ENCODE measurements around the gene OR52E8. TPM values are rescaled to one million over a fixed set of nuclear protein-coding genes. Genes with fewer than 3 reads are reported as not detected.

Gene OR52E8
- total and polyA plus RNA-seq, 10 donors = not detected

DNA sequence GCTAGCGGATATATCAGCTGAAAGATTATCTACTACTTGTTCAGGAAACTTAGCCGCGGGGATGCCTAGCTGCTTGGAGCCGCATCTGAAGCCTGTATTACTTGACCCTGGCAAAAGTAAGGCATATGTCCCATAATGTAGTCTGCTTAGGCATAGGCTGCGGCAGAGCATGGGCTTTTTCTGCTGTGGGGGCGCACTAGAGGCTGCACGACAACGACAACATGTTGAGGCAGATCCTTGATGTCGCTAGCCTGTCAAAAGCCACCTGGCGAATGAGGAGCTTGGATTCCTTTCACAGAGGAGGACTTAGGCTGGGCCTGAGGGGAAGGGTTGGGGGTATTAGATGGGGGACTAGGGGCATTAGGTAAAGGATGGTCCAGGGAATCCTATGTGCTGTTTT lies 49.9 kb downstream of the OR52E8 start:
- TF ChIP-seq, protein P1, sequence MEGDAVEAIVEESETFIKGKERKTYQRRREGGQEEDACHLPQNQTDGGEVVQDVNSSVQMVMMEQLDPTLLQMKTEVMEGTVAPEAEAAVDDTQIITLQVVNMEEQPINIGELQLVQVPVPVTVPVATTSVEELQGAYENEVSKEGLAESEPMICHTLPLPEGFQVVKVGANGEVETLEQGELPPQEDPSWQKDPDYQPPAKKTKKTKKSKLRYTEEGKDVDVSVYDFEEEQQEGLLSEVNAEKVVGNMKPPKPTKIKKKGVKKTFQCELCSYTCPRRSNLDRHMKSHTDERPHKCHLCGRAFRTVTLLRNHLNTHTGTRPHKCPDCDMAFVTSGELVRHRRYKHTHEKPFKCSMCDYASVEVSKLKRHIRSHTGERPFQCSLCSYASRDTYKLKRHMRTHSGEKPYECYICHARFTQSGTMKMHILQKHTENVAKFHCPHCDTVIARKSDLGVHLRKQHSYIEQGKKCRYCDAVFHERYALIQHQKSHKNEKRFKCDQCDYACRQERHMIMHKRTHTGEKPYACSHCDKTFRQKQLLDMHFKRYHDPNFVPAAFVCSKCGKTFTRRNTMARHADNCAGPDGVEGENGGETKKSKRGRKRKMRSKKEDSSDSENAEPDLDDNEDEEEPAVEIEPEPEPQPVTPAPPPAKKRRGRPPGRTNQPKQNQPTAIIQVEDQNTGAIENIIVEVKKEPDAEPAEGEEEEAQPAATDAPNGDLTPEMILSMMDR (IDR thresholded peaks at IDR 0.05 in 8 of 11, conservative IDR thresholded peaks at IDR 0.05 in 3 of 11) = no peak
- TF ChIP-seq POLR2AphosphoS5 (IDR thresholded peaks at IDR 0.05) (no peak), POLR2A (IDR thresholded peaks at IDR 0.05) (no peak)
- Histone ChIP-seq H3K4me3 (no peak overlapping the region), H3K27ac (no peak overlapping the region), H3K36me3 (no peaks in the 10 kb centered on the region), H3K27me3 (replicated peaks in 1 of 7) (peaks cover 0 to 15% (median 0%) of the 10 kb centered on the region in 7 donors), H3K4me1 (peaks cover 0 to 15% (median 13%) of the 10 kb centered on the region in 6 donors), H3K9me3 (peaks cover 0 to 16% (median 10%) of the 10 kb centered on the region in 8 donors)
- 70 to 79% (median 76%) methylated on average over 10 of the region's 10 CpGs for WGBS, 5 donors
- no peak for DNase-seq
- intact Hi-C loops (cut with DNase I; ENCODE audit: low total_unique reads) = loop anchor here (5.0 kb wide), 2 partner anchors 210 to 685 kb away; partner anchors contain the start of gene TRIM6

Other genes with a start within 250 kb of the OR52E8 start
- 10 to 100 TPM; 13.7 to 21.8 (median 17.7) TPM for gene TRIM34, start 232.7 kb downstream of the OR52E8 start, total RNA-seq
- gene TRIM34, start 232.7 kb downstream of the OR52E8 start, polyA plus RNA-seq = 10 to 100 TPM in 2 of 3 donors, 1 to 10 TPM in 1; 9.5 to 14.0 (median 10.5) TPM
- gene TRIM5, start 172.6 kb downstream of the OR52E8 start, total RNA-seq = 10 to 100 TPM; 31.1 to 44.3 (median 34.2) TPM
- gene TRIM5, start 172.6 kb downstream of the OR52E8 start, polyA plus RNA-seq = 10 to 100 TPM in 1 of 3 donors, 1 to 10 TPM in 2; 7.8 to 13.6 (median 9.0) TPM
- gene TRIM22, start 167.9 kb downstream of the OR52E8 start, total RNA-seq = 100 to 1,000 TPM; 232 to 336 (median 282) TPM
- gene TRIM22, start 167.9 kb downstream of the OR52E8 start, polyA plus RNA-seq = 100 to 1,000 TPM; 152 to 169 (median 162) TPM
- 1 to 10 TPM in 4 of 7 donors, under 1 TPM in 3; 0.27 to 1.8 (median 1.0) TPM for gene OR56B1, start 121.2 kb downstream of the OR52E8 start, total RNA-seq
- gene OR56B1, start 121.2 kb downstream of the OR52E8 start, polyA plus RNA-seq = under 1 TPM; 0.06 to 0.11 (median 0.08) TPM
- 1 to 10 TPM in 6 of 7 donors, under 1 TPM in 1; 0.91 to 6.0 (median 1.6) TPM for gene OR52N4, start 103.4 kb downstream of the OR52E8 start, total RNA-seq
- 1 to 10 TPM in 2 of 3 donors, under 1 TPM in 1; 0.99 to 3.7 (median 1.1) TPM for gene OR52N4, start 103.4 kb downstream of the OR52E8 start, polyA plus RNA-seq
- not detected for gene OR52N5, start 74.3 kb downstream of the OR52E8 start, total RNA-seq
- not detected for gene OR52N5, start 74.3 kb downstream of the OR52E8 start, polyA plus RNA-seq
- gene OR52N1, start 66.4 kb downstream of the OR52E8 start, total RNA-seq = not detected
- gene OR52N1, start 66.4 kb downstream of the OR52E8 start, polyA plus RNA-seq = not detected
- gene OR52N2, start 48.8 kb downstream of the OR52E8 start, total RNA-seq = not detected
- gene OR52N2, start 48.8 kb downstream of the OR52E8 start, polyA plus RNA-seq = under 1 TPM in 1 of 3 donors, not detected in 2; 0.67 TPM
- not detected for gene OR52E6, start 15.8 kb downstream of the OR52E8 start, total RNA-seq
- not detected for gene OR52E6, start 15.8 kb downstream of the OR52E8 start, polyA plus RNA-seq
- gene OR52E4, start 22.9 kb upstream of the OR52E8 start, total RNA-seq = not detected
- gene OR52E4, start 22.9 kb upstream of the OR52E8 start, polyA plus RNA-seq = not detected
- gene OR52E5, start 35.5 kb upstream of the OR52E8 start, total RNA-seq = not detected
- not detected for gene OR52E5, start 35.5 kb upstream of the OR52E8 start, polyA plus RNA-seq
- gene OR56A3, start 84.6 kb upstream of the OR52E8 start, total RNA-seq = not detected
- not detected for gene OR56A3, start 84.6 kb upstream of the OR52E8 start, polyA plus RNA-seq
- gene OR56A5, start 110.8 kb upstream of the OR52E8 start, total RNA-seq = not detected
- gene OR56A5, start 110.8 kb upstream of the OR52E8 start, polyA plus RNA-seq = not detected
- gene OR52L1, start 129.3 kb upstream of the OR52E8 start, total RNA-seq = not detected
- not detected for gene OR52L1, start 129.3 kb upstream of the OR52E8 start, polyA plus RNA-seq
- gene OR56A4, start 149.3 kb upstream of the OR52E8 start, total RNA-seq = under 1 TPM in 2 of 7 donors, not detected in 5; 0.07 to 0.11 TPM
- not detected for gene OR56A4, start 149.3 kb upstream of the OR52E8 start, polyA plus RNA-seq
- under 1 TPM in 3 of 7 donors, not detected in 4; 0.09 to 0.19 (median 0.13) TPM for gene OR56A1, start 173.1 kb upstream of the OR52E8 start, total RNA-seq
- not detected for gene OR56A1, start 173.1 kb upstream of the OR52E8 start, polyA plus RNA-seq
- not detected for gene OR56B4, start 250.0 kb upstream of the OR52E8 start, total RNA-seq
- not detected for gene OR56B4, start 250.0 kb upstream of the OR52E8 start, polyA plus RNA-seq

All from spleen (tissue), 11 donors.